ENCODE data around the gene C3orf38.

C3orf38 gene

GRCh38 chr3:88149101-88149508 is 654 bp upstream of the C3orf38 start:
- Histone ChIP-seq H3K4me3 (ENCODE audit: low read depth, low read length) (peak overlapping the region; percentile 90), H3K4me1 (ENCODE audit: control insufficient read depth, insufficient read depth, low read length) (no peaks in the 10 kb centered on the region), H3K27ac (ENCODE audit: extremely low read depth, low read depth, low read length) (peak overlapping the region; percentile 79), H3K9me3 (ENCODE audit: control insufficient read depth, insufficient read depth, low read depth, low read length) (no peaks in the 10 kb centered on the region), H3K36me3 (ENCODE audit: control insufficient read depth in 2 of 2, insufficient read depth in 1 of 2, low read length in 2 of 2) (peaks cover 11 to 12% of the 10 kb centered on the region in 2 experiments)
- POLR2A ChIA-PET = interaction anchor here (0.8 to 2.6 kb wide), 5 partner anchors 8 to 922 kb away, joined by 3 to 16 read pairs (median 3); partner anchors contain the start of genes CGGBP1, CHMP2B and ZNF654
- TF ChIP-seq GLIS1 (tag by site-specific recombination; IDR thresholded peaks at IDR 0.05) (no peak), ZNF670 (tag by site-specific recombination; IDR thresholded peaks at IDR 0.05; ENCODE audit: low read depth) (no peak), ZFP3 (tag by site-specific recombination; IDR thresholded peaks at IDR 0.05; ENCODE audit: low read depth) (no peak), ZFHX2 (tag by site-specific recombination; conservative IDR thresholded peaks at IDR 0.05) (no peak), ZNF48 (tag by site-specific recombination; IDR thresholded peaks at IDR 0.05) (no peak), ZNF658 (tag by site-specific recombination; IDR thresholded peaks at IDR 0.05) (no peak), ZBTB48 (tag by site-specific recombination; IDR thresholded peaks at IDR 0.05) (no peak), BCL6B (tag by site-specific recombination; IDR thresholded peaks at IDR 0.05) (no peak), ZNF114 (tag by site-specific recombination; IDR thresholded peaks at IDR 0.05) (no peak), HOXA7 (CRISPR knock-in tag; IDR thresholded peaks at IDR 0.05; ENCODE audit: borderline replicate concordance) (no peak), ZIC2 (tag by site-specific recombination; IDR thresholded peaks at IDR 0.05) (no peak), ZNF10 (tag by site-specific recombination; IDR thresholded peaks at IDR 0.05) (no peak), ZBTB17 (tag by site-specific recombination; IDR thresholded peaks at IDR 0.05) (no peak), WT1 (tag by site-specific recombination; IDR thresholded peaks at IDR 0.05) (no peak), ZNF248 (tag by site-specific recombination; IDR thresholded peaks at IDR 0.05) (no peak), ZBTB44 (tag by site-specific recombination; IDR thresholded peaks at IDR 0.05) (no peak)
- CTCF ChIA-PET = no interaction called here

- ChIA-PET POLR2A (interaction anchor here (2.6 kb wide), 1 partner anchor 91 kb away, joined by 16 read pairs; the partner anchor contains the start of genes CGGBP1 and ZNF654), CTCF (no interaction called here)
- Histone ChIP-seq H3K36me3 (ENCODE audit: control insufficient read depth in 2 of 2, insufficient read depth in 1 of 2, low read length in 2 of 2) (peaks cover 15 to 23% of the 10 kb centered on the region in 2 experiments), H3K27ac (ENCODE audit: extremely low read depth, low read depth, low read length) (peak overlapping the region; percentile 79), H3K4me3 (ENCODE audit: low read depth, low read length) (peak overlapping the region; percentile 90), H3K4me1 (ENCODE audit: control insufficient read depth, insufficient read depth, low read length) (no peaks in the 10 kb centered on the region), H3K9me3 (ENCODE audit: control insufficient read depth, insufficient read depth, low read depth, low read length) (no peaks in the 10 kb centered on the region)
- TF ChIP-seq ZNF561 (tag by site-specific recombination; IDR thresholded peaks at IDR 0.05; ENCODE audit: borderline replicate concordance) = no peak
- no peak for TF ChIP-seq ZNF521 (tag by site-specific recombination; IDR thresholded peaks at IDR 0.05)
- no peak for TF ChIP-seq ZNF792 (tag by site-specific recombination; IDR thresholded peaks at IDR 0.05)
- no peak for TF ChIP-seq FEZF1 (tag by site-specific recombination; IDR thresholded peaks at IDR 0.05)
- no peak for TF ChIP-seq ZNF174 (tag by site-specific recombination; IDR thresholded peaks at IDR 0.05)
- TF ChIP-seq ZNF433 (tag by site-specific recombination; IDR thresholded peaks at IDR 0.05; ENCODE audit: low read depth) = no peak
- no peak for TF ChIP-seq ZNF426 (tag by site-specific recombination; IDR thresholded peaks at IDR 0.05)
- TF ChIP-seq ZNF146 (tag by site-specific recombination; IDR thresholded peaks at IDR 0.05) = no peak
These were observed 612 bp downstream of the C3orf38 start for GRCh38 chr3:88150371-88150770.

All from HEK293 (cell line).